Esophagus squamous epithelium (tissue), 4 donors: ENCODE measurements around the gene MAP4K3.

ENCODE experiments used
- CTCF ChIP-seq, 6 experiments: fragments of 450-650 bp in 4 of 6; fragments of 200-600 bp in 2 of 6; sonication (generic) in 2 of 6; IDR thresholded peaks; one replicate each; pipeline ENCODE4 v1.5.1; 2016 to 2019; ENCODE audit warnings: antibody characterized with exemption in 6 of 6, mild to moderate bottlenecking in 4 of 6, moderate library complexity in 4 of 6
- POLR2A ChIP-seq, 4 donors: fragments of 450-650 bp; IDR thresholded peaks; one replicate each; pipeline ENCODE4 v1.6.1; 2017; ENCODE audit warnings: antibody characterized with exemption in 4 of 4, mild to moderate bottlenecking in 4 of 4, moderate library complexity in 3 of 4

- TF ChIP-seq POLR2A (IDR thresholded peaks at IDR 0.05) (no peak), CTCF (IDR thresholded peaks at IDR 0.05) (no peak)
These were observed 68.2 kb downstream of the MAP4K3 start for GRCh38 chr2:39368846-39369245.
